ENCODE measurements around the gene PTTG1. TPM values are rescaled to one million over a fixed set of nuclear protein-coding genes. Genes with fewer than 3 reads are reported as not detected.

The PTTG1 gene
- total and polyA plus RNA-seq, 2 of the 8 experiments (the other 6 are each of a cell fraction or from before 2014, with no cell fraction given), result 240 to 478 TPM

DNA sequence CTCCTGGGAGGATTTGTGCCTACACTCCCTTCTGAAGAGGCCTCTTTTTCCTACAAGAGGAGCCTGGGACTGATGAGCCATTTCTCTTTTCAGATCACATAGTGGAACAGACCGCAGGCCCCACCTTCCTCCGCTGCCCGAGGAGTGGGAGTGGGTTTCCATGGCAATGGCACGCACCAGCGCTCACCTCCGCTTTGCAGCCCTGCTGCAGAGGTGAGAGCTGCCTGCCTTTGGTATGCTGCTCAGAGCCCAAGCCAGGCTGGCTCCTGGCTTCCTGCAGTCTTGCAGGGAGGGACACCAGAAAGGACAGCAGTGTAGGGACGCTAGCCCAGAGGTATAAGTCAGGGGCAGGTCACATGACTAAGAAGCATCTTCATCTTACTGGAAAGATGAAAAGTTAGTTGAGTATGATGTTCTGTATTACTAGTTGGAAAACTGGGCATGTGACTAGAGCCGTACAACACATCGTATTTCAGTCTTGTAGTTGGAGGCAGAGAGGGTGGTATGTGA lies 12.4 kb downstream of the PTTG1 start:
- no peaks in the 10 kb centered on the region; a peak in 1 of 7 replicates for H3K4me1 ChIP-seq (replicated peaks in 1 of 4; ENCODE audit: control insufficient read depth in 3 of 4, insufficient read depth in 4 of 4, low read length in 3 of 4)
- no peaks in the 10 kb centered on the region for H3K27me3 ChIP-seq (replicated peaks in 1 of 4; ENCODE audit: control insufficient read depth in 3 of 4, extremely low read depth in 1 of 4, insufficient read depth in 3 of 4, low read length in 3 of 4)
- no peaks in the 10 kb centered on the region for H4K20me1 ChIP-seq (replicated peaks in 1 of 2; ENCODE audit: control insufficient read depth in 1 of 2, insufficient read depth in 2 of 2, low read length in 2 of 2)
- no peaks in the 10 kb centered on the region for H3K79me1 ChIP-seq (ENCODE audit: low read depth, low read length)
- no peak for TF ChIP-seq CTBP2 (IDR thresholded peaks at IDR 0.05; ENCODE audit: borderline replicate concordance, insufficient read depth, insufficient read length, low read length)
- TF ChIP-seq FOSL1 (IDR thresholded peaks at IDR 0.05; ENCODE audit: insufficient read depth, low read depth, low read length), result no peak
- no peak for TF ChIP-seq RNF2 (IDR thresholded peaks at IDR 0.05; ENCODE audit: borderline replicate concordance, low read depth, low read length, missing control alignments, poor library complexity, severe bottlenecking)
- TF ChIP-seq TCF12 (IDR thresholded peaks at IDR 0.05; ENCODE audit: low read depth, low read length), result no peak
- TF ChIP-seq, protein P1, sequence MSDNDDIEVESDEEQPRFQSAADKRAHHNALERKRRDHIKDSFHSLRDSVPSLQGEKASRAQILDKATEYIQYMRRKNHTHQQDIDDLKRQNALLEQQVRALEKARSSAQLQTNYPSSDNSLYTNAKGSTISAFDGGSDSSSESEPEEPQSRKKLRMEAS (IDR thresholded peaks at IDR 0.05), result no peak
- TF ChIP-seq TBP (IDR thresholded peaks at IDR 0.05; ENCODE audit: low read depth, low read length), result no peak
- no peak for TF ChIP-seq RFX5 (IDR thresholded peaks at IDR 0.05; ENCODE audit: borderline replicate concordance, low read depth, low read length)
- no peak overlapping the region for H2BK120ac ChIP-seq (replicated peaks; ENCODE audit: low read depth, low read length)
- no peak for FAIRE-seq
- no peak overlapping the region for H2BK12ac ChIP-seq (ENCODE audit: low read depth, low read length)
- H3K18ac ChIP-seq (ENCODE audit: extremely low read depth, low read length), result no peak overlapping the region
- DNase-seq (ENCODE audit: low read depth in 1 of 2, low spot score in 2 of 2), result no peak
- POLR2A ChIA-PET (ENCODE audit: partially characterized antibody), result interaction anchor here (1.2 kb wide), 1 partner anchor 12 kb away, joined by 6 read pairs; the partner anchor contains the start of gene PTTG1
- no peak overlapping the region for H3K4ac ChIP-seq (replicated peaks; ENCODE audit: insufficient read length, low read depth, low read length)
- H2BK15ac ChIP-seq (ENCODE audit: low read length), result no peak overlapping the region
- H3K27ac ChIP-seq (ENCODE audit: low read depth, low read length), result no peak overlapping the region
- H2BK20ac ChIP-seq (ENCODE audit: low read length), result no peak overlapping the region
- 89% methylated on average over 9 of the region's 9 CpGs; no CpG with 5 or more reads in 1 of the 2 experiments for WGBS, 2 experiments (ENCODE audit: extremely low coverage in 1 of 2, insufficient coverage in 1 of 2, insufficient read length in 1 of 2, insufficient replicate concordance in 2 of 2, low coverage in 1 of 2, low lambda C conversion rate in 2 of 2, missing lambda C conversion rate in 1 of 2)
- H4K91ac ChIP-seq (replicated peaks; ENCODE audit: insufficient read length, low read length), result no peak overlapping the region
- no peak overlapping the region for H2AK5ac ChIP-seq (ENCODE audit: low read depth, low read length)
- no peak overlapping the region for H3K56ac ChIP-seq (replicated peaks; ENCODE audit: insufficient read length, low read depth, low read length)
- no peak overlapping the region for H3K23ac ChIP-seq (ENCODE audit: insufficient read length)
- H3K36me3 ChIP-seq (ENCODE audit: control insufficient read depth in 2 of 4, insufficient read depth in 4 of 4, low read length in 3 of 4), result peaks cover 0 to 7% (median 2%) of the 10 kb centered on the region in 4 experiments; a peak in 3 of 8 replicates
- H4K8ac ChIP-seq (ENCODE audit: extremely low read depth, insufficient read depth, low read length), result no peak overlapping the region
- H3K9me3 ChIP-seq (ENCODE audit: insufficient read depth in 2 of 2, low read depth in 1 of 2, low read length in 1 of 2), result no peaks in the 10 kb centered on the region
- no peak overlapping the region for H2AFZ ChIP-seq (ENCODE audit: low read length)
- H3K14ac ChIP-seq (ENCODE audit: insufficient read length), result no peak overlapping the region
- no peak overlapping the region for H2BK5ac ChIP-seq (ENCODE audit: low read depth, low read length)
- CTCF ChIA-PET (ENCODE audit: partially characterized antibody), result interaction anchor here (0.9 kb wide), 1 partner anchor 35 kb away, joined by 3 read pairs; no protein-coding TSS in a partner anchor
- no peak overlapping the region for H4K5ac ChIP-seq (ENCODE audit: insufficient read length, low read depth, low read length)
- H3K79me2 ChIP-seq (ENCODE audit: control insufficient read depth in 1 of 2, insufficient read depth in 2 of 2, low read length in 2 of 2), result no peaks in the 10 kb centered on the region
- no peak overlapping the region for H3K4me2 ChIP-seq (ENCODE audit: insufficient read depth in 1 of 2, low read depth in 2 of 2, low read length in 2 of 2)
- H3K23me2 ChIP-seq (ENCODE audit: low read depth, low read length), result no peaks in the 10 kb centered on the region; the same call in 1 of the 2 replicates
- H3K9ac ChIP-seq (replicated peaks in 1 of 4; ENCODE audit: extremely low read depth in 1 of 4, low read depth in 3 of 4, low read length in 3 of 4), result no peak overlapping the region
- no peak overlapping the region for H3K4me3 ChIP-seq (ENCODE audit: extremely low read depth in 1 of 4, insufficient read depth in 2 of 4, low read depth in 3 of 4, low read length in 4 of 4)
